GM20431 (cell line): Measurements from ENCODE around the gene ISM2.

ENCODE experiments used
- in situ Hi-C: fragments of 300-500 bp; cut with MseI, MboI; formaldehyde crosslinking; loops from one replicate; pipeline ENCODE4 v1.15.0; 2020; ENCODE audit warnings: low sequenced_read_pairs; ENCODE audit not compliant: unreplicated experiment

Gene ISM2

DNA sequence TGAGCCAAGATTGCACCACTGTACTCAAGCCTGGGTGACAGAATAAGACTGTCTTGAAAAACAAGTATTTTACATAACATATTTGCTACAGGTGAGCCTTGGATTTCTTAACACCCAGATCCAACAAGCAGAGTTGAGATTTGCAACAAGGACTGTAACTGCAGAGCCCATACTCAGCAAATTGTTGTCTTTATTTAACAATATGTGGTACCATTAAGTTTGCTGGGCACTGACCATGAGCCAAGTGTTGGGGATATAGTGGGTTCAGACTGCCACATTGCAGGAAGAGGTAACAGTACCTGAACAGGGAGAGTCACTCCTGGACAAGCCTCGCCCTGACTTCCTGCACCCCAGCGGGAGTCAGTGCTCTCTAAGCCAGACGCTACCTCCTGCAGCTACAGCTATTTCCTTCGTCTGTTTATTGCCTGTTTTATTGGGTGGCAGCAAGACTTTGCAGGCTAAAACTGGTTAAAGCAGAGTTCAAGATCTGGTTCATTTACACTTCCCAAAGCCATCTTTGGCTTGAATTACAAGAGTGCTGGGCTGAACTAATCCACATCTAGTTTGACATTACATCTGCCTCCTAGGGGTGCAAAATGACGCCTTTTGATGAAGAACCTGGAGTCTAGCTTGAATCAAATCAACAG, 28.3 kb downstream of the ISM2 start:
- in situ Hi-C loops: no loop called here

DNA sequence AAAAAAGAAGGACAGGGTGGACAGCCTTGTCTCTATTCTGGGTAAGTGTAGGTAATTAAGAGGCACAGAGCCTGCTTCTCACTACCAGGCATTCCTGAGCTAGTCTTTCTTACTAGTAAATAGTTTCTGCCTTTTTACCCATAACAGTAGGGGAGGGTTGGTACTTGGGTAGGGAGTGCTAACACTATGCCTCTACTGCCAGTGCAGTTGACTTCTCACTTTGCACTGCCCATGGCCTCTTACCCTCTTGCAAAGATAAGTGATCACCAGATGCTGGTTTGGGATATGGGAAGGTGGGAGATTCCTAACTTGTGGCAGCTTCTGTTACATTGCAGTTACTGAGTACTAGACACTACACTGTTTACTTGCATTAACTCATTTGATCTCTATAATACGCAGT, 29.1 kb downstream of the ISM2 start:
- in situ Hi-C loops: no loop called here

DNA sequence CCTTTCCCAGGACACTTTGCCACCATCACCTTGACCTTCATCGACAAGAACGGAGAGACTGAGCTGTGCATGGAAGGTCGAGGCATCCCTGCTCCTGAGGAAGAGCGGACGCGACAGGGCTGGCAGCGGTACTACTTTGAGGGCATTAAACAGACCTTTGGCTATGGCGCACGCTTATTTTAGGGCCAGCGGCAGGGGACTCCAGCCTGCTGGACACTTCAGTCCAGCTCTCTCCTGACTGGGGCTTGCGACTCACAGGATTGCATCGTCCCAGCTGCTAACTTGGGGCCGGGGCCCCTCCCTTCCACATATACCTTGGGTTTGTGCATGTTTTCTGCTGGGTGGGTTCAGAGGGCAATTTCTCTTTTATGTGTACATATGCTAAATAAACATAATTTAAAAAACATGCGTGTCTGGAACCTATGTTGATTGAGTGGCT, 29.5 kb downstream of the ISM2 start:
- in situ Hi-C loops: no loop called here

DNA sequence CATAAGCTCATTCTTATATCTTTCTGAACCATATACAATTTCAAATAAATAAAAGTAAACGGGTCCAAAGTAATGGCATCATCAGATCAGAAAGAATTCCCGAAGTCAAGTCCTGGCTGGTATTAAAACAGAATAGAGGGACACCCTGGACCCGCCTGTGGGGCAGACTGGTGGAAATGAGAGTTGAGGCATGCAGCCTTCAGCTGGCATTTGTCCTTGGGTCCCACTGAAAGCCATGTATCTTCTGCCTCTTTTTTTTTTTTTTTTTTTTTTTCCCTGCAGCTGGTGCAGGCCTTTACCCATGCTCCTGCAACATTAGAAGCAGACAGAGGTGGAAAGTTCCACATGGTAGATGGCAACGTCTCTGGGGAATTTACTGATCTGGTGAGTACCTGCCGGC, 30.8 kb downstream of the ISM2 start:
- in situ Hi-C loops: no loop called here

DNA sequence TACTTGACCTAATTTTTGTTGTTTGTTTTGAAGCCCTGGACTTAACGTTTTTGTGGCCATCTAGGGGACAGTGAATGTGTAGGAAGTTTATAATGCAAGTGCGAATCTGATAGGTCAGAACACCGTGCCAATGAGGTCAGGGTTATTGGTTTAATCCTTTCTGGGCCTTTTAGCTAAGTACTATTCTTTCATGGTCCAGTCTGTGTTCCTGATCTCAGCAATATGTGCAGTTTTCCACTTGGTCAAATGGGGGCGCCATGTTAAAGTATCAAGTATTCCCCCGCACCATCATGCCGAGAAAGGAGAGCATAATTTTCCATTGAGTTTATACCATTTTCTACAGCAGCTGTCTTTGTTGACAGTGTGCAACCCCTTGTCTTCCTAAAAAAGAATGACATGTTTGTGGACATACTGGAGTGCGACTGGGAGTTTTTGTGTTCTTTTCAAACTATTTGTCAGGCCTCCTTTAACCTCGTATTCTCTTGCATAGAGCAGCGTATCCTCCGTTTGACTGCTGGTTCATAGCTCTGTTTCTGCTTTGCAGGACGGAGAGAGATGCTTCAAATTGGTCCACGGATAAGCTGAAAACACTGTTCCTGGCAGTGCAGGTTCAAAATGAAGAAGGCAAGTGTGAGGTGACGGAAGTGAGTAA, 39.4 kb downstream of the ISM2 start:
- in situ Hi-C loops: no loop called here

DNA sequence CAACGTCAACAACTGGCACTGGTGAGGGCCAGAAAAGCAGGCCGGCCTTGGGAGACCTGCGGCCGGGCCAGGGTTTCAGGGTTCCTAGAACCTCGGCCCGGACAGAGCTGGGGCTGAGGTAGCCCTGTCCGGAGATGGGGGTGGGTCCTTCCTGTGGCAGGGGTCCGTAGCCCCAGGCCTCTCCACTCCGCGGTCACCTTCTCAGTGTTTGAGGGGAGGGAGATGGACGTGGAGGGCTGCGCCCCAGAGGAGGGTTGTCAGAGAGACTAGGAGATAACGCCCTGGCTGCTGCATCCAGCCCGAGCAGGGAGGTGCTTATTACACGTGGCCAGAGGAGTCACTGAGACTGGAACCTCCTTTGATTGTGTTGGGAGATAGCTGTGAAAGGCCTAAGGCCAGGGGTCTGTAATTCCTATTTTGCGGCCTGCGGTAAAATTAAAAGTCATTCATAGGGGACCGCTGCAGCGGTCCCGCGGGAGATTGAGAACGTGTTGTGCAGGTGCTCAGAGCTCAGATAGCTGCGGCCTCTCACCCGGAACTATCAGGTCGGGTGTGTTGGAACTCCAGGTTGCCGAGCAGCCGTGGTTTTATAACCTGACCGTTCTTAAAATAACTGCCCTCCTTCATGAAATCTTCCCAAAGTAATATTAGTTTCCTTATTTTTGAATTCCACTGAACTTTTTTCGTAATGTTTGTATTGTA, 40.2 kb downstream of the ISM2 start:
- in situ Hi-C loops: no loop called here

DNA sequence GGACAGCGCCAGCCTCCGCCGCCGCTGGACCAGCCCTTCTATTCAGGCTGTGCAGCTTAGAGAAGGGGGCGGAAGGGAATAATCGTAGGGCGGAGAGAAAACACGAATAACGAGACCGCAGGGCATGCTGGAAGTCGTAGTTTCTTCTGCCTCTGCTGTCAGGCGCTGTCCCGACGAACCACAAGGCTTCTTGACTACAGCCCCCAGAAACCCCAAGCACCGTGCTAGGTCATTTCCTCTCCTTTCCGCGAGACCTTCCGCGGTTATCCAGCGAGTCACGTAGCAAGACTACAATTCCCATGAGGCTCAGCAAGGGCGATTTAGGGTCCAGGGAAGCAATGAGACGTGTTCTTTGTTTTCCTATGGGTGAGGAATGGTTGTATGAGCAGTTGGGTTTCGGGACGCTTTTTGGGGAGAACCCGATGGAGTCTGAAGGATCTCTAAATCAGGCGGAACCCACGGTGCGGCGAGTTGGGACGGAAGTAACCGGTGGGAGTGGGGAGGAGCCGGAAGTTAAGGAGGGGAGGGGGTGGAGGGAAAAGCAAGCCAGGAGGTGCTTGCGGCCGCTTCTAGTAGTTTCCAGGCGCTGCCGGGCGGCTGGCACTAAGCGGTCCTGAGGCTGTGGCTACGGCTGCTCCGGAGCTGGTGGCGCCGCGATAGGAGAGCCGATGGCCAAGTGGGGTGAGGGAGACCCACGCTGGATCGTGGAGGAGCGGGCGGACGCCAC, 40.9 kb downstream of the ISM2 start, which contains the start of the genes AHSA1 and VIPAS39:
Gene AHSA1 (plus strand): TSS at position 572 of the 727 bp plus-strand sequence. CDS start 97 bp downstream, at position 669.
Gene VIPAS39 (minus strand): TSS at position 80 of the 727 bp plus-strand sequence. CDS start 3,499 bp downstream, outside the sequence.
- in situ Hi-C loops: no loop called here

DNA sequence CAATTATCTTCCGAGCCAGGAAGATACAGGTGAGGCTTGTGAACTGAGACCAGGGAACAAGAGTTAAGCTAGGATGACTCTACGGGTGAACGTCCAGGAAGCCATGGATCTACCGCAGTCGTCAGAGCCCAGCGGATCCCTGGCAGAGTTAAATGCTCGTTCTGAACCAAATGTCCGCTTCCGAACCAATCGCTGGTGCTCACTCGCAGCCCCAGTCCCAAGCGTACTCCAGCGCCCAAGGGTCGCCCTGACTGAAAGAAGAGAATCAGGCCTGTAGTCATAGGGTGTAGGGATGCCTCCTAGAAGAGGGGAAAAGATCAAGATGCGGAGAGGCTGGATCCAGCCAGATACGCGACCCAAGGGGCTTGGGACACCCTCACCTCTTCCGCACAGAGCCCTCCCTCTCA, 41.5 kb downstream of the ISM2 start:
- in situ Hi-C loops: no loop called here

DNA sequence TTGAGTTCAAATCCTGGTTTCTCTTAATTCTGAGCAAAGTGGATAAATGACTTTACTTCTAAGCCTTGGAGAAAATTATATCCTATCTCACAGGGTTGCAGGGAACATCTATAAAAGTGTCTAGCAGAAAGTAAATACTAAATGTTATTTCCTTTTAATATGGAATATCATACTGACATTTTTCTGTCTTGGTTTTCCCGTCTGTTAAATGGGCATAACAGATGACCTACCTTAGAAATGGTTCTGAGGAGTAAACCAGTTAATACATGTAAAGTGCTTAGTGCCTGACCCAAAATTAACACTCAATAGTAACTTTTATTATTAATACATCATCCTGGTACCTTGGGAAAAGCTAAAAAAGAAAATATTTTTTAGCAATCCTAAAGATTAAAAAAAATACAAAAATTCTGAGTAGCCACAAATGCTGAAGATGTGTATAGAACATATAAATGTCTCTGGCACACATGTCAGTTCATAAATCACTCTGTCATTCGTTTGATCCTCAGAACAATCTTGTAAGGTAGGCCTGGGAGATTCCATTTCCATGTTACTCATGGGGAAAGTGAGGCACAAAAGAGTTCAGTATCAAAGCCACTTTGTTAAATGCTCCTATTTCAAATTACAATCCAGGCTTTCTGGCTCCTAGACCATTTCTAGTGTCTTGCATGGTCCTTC, 42.5 kb downstream of the ISM2 start:
- in situ Hi-C loops: no loop called here

DNA sequence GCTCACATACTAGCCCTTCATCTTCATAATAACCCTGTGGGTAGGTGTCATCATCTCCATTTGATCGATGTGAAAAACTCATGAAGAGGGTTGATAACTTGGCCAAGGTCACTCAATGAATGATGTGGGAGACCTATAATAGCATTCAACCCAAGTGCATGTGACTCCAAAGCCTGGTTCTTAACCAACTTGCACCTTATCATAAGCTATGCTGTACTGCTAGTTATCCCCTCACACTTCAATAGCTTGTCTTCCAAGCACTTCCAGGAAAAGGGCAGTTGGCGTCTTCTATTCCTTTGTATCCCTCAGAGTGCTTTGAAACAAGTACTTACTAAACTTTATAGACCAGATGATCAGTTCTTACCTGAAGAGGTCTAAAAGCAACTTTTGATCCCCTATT, 56.4 kb downstream of the ISM2 start:
- in situ Hi-C loops: no loop called here

DNA sequence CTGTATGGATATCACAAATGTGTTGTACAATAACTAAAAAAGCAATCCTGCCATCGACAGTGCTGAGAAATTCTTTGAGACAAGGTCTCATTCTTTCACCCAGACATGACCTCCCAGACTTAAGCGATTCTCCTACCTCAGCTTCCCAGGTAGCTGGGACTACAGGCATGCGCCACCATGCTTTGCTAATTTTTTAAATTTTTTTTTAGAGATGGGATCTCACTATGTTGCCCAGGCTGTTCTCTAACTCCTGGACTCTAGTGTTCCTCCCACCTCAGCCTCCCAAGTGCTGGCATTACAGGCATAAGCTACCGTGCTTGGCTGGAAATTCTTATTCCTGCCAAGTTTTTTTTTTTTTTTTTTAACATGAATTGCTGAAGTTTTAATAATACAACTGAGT, 58.8 kb downstream of the ISM2 start:
- in situ Hi-C loops: no loop called here

DNA sequence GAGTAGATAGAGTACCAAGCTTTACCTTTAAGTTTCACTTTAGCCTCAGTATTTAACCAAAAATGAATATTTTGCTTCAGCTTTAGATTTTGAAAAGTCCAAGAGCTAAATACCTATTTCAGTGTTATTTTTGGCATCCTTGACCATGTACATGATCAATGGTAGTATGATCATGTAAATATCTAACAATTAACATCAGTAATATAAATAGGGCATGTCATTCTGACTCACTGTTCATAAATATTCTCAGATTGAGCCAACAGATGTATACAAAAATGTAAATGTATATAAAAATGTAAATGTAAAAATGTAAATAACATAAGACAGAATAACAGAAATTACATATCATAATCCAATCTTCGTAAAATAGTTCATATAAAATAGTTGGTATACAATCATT, 60.0 kb downstream of the ISM2 start:
- in situ Hi-C loops: no loop called here

DNA sequence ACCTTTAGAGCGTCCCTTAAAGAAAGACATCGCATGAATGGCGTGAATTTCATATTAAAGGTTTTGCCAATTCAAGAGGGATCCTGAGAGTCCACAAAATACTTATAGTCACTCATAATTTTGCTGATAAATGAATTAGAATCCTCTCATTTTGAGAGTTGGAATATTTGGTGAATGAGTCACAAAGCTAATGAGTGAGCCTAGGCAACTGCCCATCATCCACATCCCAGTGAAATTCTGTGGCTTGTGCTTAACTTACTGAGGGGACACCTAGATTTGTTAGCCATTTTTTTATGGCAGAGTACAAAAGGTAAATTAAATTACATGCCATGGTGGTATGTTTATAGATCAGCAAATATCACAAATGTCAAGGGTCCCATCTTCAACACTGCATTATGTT, 62.6 kb downstream of the ISM2 start:
- in situ Hi-C loops: no loop called here

DNA sequence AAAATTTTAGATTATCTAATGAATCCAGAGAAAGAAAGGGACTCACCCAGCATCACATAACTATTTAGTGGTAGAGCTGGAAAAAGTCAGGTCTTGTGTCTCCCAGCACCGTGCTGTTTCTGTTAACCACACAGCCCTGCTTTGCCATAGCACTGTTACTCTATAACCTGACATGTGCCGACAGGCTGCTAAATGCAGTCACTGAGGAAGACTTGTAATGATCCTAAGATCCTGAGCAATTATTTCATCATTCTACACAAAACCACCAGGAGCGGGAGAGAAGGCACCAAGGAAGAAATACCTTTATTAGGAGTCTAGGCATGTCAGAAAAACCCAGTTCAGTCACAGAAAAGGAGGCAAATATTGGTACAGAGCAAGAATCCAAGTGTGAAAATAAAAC, 72.2 kb downstream of the ISM2 start:
- in situ Hi-C loops: no loop called here

DNA sequence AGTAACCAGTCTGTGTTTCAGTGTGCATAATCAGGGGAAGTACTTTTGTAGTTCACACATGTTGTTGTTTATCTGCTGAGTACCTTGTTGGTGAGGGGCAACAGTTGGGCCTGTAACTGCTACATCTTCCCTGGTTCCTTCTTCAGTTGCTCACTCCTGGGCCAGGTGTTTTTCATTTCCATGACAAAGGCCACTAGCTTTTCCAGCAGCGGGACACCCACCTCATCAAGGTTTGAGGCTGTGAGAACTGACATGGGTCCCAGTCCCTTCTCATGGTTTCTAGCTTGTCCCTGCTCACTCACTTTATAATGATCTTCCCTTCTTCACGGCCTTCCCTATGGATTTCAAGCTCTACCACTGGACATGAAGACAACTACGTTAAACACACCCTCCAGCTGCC, 73.8 kb downstream of the ISM2 start:
- in situ Hi-C loops: no loop called here
